ENCODE data around the gene CEP295NL.
"Not testable (repeated sequence)": the region's sequence is repeated elsewhere in the genome, so short reads cannot be mapped to it uniquely, and the experiment has no call there.

Gene CEP295NL

DNA sequence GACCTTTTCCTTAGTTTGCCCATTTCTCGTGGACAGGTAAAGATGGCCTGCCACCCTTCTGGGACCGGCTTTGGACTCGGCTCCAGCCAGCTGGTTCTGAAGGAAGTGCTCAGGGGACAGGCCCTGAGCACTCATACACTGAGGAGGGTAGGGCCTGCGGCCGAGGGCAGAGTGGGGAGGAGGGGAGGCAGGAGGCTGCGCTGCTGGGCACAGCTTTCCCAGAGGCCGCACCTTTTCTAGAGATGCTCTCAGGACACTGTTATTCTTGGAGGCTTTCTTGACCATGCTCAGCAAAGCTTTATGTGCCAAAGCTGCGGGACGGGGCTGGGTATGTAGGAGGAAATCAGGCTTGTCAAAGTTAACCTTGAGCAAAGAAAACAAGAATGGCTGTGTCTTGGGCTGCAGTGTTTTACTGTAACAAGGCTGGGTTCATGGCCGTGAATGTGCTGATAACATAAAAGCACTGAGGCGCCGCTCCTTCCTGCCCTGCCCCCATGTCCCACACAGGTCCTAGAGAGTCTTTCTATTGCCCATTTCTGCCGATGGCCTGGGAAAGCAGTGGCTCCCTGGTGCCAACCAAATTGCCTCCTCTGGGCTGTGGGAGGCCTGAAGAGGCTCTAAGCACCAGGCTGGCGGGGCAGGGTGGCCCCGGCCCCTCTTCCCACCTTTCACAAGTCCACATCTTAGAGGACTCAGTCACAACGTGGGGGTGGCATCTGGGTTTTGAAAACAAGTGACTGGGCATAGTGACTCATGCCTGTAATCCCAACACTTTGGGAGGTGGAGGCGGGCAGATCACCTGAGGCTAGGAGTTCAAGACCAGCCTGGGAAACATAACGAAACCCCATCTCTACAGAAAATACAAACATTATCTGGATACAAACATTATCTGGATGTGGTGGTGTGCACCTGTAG, 44.5 kb upstream of the CEP295NL start:
- H3K4me1 Mint-ChIP-seq = peaks cover 13% of the 10 kb centered on the region
- peaks cover 3% of the 10 kb centered on the region for H3K27me3 Mint-ChIP-seq (ENCODE audit: low read depth)
- H3K9me3 Mint-ChIP-seq = peaks cover 16% of the 10 kb centered on the region
- H3K27ac Mint-ChIP-seq = peak overlapping the region; percentile 76 to 92 (median 89)
- TF ChIP-seq, protein P1, sequence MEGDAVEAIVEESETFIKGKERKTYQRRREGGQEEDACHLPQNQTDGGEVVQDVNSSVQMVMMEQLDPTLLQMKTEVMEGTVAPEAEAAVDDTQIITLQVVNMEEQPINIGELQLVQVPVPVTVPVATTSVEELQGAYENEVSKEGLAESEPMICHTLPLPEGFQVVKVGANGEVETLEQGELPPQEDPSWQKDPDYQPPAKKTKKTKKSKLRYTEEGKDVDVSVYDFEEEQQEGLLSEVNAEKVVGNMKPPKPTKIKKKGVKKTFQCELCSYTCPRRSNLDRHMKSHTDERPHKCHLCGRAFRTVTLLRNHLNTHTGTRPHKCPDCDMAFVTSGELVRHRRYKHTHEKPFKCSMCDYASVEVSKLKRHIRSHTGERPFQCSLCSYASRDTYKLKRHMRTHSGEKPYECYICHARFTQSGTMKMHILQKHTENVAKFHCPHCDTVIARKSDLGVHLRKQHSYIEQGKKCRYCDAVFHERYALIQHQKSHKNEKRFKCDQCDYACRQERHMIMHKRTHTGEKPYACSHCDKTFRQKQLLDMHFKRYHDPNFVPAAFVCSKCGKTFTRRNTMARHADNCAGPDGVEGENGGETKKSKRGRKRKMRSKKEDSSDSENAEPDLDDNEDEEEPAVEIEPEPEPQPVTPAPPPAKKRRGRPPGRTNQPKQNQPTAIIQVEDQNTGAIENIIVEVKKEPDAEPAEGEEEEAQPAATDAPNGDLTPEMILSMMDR (IDR thresholded peaks at IDR 0.05; ENCODE audit: unreplicated experiment in 3 of 3) = no peak
- no peak overlapping the region for H3K4me3 Mint-ChIP-seq
- no peaks in the 10 kb centered on the region for H3K36me3 Mint-ChIP-seq (ENCODE audit: low read depth)

DNA sequence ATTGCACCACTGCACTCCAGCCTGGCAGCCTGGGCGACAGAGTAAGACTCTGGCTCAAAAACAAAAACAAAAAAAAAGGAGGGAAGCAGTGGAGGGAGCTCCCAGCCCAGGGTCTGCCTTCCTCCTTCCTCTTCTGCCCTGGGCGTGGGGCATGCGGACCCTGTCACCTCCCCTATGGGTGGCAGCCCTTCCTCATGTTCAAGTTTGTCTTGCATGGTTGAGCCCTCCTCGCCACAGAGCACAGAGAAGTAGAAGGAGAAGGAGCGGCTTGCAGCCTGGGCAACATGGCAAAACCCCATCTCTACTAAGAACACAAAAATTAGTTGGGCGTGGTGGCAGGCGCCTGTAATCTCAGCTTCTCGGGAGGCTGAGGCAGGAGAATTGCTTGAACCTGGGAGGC, 43.6 kb upstream of the CEP295NL start:
- Mint-ChIP-seq H3K9me3 (peaks cover 16% of the 10 kb centered on the region), H3K36me3 (ENCODE audit: low read depth) (no peaks in the 10 kb centered on the region), H3K27me3 (ENCODE audit: low read depth) (peaks cover 8% of the 10 kb centered on the region), H3K27ac (peak overlapping the region in 2 of 3 experiments; percentile 33 to 89), H3K4me1 (peaks cover 4% of the 10 kb centered on the region), H3K4me3 (no peak overlapping the region)
- TF ChIP-seq, protein P1 (IDR thresholded peaks at IDR 0.05; ENCODE audit: unreplicated experiment in 3 of 3) = no peak

DNA sequence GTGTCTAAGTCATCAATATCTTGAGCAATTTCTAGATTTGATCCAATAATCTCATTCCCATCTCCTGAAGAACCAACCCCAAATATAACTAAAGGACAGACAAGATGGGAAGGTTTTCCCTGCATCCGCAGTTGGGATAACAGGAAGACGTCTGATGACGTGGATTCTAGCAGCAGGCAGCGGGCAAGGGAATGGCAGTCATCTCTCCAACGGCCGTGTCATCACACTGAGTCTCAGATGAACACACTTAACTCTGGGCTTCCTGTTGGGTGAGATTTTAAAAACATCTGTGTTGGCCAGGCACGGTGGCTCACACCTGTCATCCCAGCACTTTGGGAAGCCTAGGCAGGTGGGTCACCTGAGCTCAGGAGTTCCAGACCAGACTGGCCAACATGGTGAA, 43.1 kb upstream of the CEP295NL start:
- Mint-ChIP-seq H3K27me3 (ENCODE audit: low read depth) (peaks cover 8% of the 10 kb centered on the region), H3K27ac (peak overlapping the region in 1 of 3 experiments; percentile 33), H3K9me3 (peaks cover 13% of the 10 kb centered on the region), H3K36me3 (ENCODE audit: low read depth) (no peaks in the 10 kb centered on the region), H3K4me3 (no peak overlapping the region), H3K4me1 (no peaks in the 10 kb centered on the region)
- TF ChIP-seq, protein P1 (IDR thresholded peaks at IDR 0.05; ENCODE audit: unreplicated experiment in 3 of 3) = no peak

DNA sequence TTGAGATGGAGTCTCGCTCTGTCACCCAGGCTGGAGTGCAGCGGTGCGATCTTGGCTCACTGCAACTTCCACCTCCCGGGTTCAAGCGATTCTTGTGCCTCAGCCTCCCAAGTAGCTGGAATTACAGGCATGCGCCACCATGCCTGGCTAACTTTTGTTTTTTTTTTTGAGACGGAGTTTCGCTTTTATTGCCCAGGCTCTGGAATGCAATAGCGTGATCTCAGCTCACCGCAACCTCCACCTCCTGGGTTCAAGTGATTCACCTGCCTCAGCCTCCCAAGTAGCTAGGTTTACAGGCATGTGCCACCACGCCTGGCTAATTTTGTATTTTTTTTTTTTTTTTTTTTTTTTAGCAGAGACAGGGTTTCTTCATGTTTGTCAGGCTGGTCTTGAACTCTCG, 42.5 kb upstream of the CEP295NL start:
- H3K4me3 Mint-ChIP-seq; H3K9me3 Mint-ChIP-seq; H3K27me3 Mint-ChIP-seq (ENCODE audit: low read depth); H3K27ac Mint-ChIP-seq; H3K36me3 Mint-ChIP-seq (ENCODE audit: low read depth); H3K4me1 Mint-ChIP-seq: not testable (repeated sequence)

DNA sequence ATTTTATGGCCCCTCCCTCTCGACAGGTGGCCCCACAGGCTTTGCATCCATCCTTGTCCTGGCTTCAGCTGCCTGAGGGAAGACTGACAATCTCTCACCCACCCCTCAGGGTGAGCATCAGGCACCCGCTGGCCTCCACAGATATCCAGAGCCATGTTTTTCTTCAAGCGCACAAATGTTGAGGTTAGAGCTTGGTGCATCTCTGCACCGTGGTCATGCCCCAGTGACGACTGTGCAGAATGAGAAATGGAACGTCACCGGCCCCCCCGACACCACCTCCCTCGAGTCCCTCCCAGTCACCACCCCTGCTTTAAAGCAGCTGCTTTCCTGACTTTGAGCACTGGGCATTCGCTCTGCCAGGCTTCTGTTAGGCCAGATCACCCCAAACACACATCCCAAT, 42.0 kb upstream of the CEP295NL start:
- no peak overlapping the region for H3K4me3 Mint-ChIP-seq
- H3K4me1 Mint-ChIP-seq = peaks cover 10% of the 10 kb centered on the region
- H3K27me3 Mint-ChIP-seq (ENCODE audit: low read depth) = peaks cover 8% of the 10 kb centered on the region
- H3K9me3 Mint-ChIP-seq = peaks cover 5% of the 10 kb centered on the region
- H3K36me3 Mint-ChIP-seq (ENCODE audit: low read depth) = no peaks in the 10 kb centered on the region
- TF ChIP-seq, protein P1 (IDR thresholded peaks at IDR 0.05; ENCODE audit: unreplicated experiment in 3 of 3) = no peak
- no peak overlapping the region for H3K27ac Mint-ChIP-seq

DNA sequence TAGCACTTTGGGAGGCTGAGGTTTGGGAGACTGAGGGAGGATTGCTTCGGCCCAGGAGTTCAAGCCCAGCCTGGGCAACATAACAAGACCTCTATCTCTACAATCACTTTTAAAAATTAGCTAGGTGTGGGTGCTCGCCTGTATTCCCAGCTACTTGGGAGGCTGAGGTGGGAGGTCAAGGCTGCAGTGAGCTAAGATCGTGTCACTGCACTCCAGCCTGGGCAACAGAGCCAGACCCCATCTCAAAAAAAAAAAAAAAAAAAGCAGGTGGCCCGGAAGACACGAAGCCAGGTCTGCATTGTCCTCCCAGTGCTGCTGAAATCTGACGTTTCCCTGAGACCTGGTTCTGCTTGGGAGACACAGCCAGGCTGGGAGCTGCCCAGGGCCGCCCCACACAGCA, 41.0 kb upstream of the CEP295NL start:
- H3K4me3 Mint-ChIP-seq = no peak overlapping the region

More for the DNA sequence above, 41.0 kb upstream of the CEP295NL start:
- TF ChIP-seq, protein P1 (IDR thresholded peaks at IDR 0.05; ENCODE audit: unreplicated experiment in 3 of 3) = no peak
- no peaks in the 10 kb centered on the region for H3K36me3 Mint-ChIP-seq (ENCODE audit: low read depth)
- peaks cover 16% of the 10 kb centered on the region for H3K4me1 Mint-ChIP-seq
- no peaks in the 10 kb centered on the region for H3K9me3 Mint-ChIP-seq
- H3K27me3 Mint-ChIP-seq (ENCODE audit: low read depth) = peaks cover 8% of the 10 kb centered on the region
- peak overlapping the region in 1 of 3 experiments; percentile 42 for H3K27ac Mint-ChIP-seq
